Activated naive CD4-positive, alpha-beta T cell treated with anti-CD3 and anti-CD28 coated beads, Interleukin-2, amount 50 U/mL, for 16 hours (primary cell): Measurements from ENCODE around the gene NTRK1.

Source experiments
- DNase-seq: peaks from one replicate; pipeline ENCODE4 v3.0.0-alpha.2; 2020

The NTRK1 gene

DNA sequence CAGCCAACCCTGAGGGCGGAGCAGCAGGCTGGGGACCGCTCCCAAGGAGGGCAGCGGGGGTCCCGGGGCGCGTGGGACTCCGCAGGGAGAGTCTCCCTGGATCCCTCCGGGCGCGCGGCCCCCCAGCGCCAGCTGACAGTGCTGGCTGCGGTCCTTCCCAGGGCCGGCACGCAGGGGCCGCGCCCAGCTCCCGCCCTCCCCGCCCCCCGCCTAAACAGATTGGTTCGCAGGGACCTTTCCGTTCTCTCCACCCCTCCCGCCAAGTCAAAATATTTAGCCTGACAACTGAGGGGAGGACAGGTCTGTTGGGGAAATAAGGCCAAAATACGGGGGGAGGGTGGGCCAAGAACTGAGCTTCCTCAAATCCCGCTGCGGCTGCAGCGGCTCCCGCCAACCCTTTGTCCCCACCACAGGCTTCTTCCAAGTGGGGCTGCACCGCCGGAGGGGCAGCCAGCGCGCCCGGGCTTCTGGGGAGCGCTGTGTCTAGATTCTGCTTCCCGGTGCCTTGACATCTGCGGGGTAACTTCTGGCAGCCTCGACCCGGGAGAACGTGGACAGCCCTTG lies 1.6 kb upstream of the NTRK1 start, which contains the start of gene INSRR:
INSRR (minus strand) TSS at position 159 of the 564 bp plus-strand sequence. CDS start 496 bp downstream, outside the sequence.
- no peak for DNase-seq

- no peak for DNase-seq
These were observed 1.0 kb upstream of the NTRK1 start for GRCh38 chr1:156859523-156860112.

DNA sequence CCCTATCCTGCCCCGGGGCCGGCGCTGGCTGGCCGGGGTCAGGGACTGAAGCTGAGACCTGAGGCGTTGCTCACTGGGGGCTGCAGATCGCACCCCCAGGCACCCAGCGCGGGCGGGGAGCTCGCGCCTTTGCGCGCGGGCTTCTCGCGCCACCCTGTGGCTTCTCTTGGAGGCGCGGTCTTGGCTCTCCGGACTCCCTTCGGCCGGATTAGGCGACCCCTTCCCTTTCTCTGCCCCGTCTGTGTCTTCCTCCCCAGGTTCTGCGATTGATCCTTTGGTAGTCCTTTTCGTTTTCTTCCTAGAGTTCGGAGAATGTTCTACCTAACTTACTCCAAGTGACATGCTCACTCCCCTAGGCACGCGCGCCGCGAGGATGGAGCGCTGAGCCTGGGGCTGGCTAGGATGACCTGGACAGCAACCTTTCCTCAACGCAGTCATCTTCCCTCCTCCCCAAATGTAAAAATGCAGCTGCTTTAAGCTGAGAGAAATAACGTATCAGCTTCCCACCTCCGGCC lies 495 bp upstream of the NTRK1 start:
- peak; percentile 63 for DNase-seq

GRCh38 chr1:156862584-156862983 lies 1.9 kb downstream of the NTRK1 start:
- DNase-seq = no peak

GRCh38 chr1:156862997-156863599 lies 2.4 kb downstream of the NTRK1 start:
- no peak for DNase-seq

DNA sequence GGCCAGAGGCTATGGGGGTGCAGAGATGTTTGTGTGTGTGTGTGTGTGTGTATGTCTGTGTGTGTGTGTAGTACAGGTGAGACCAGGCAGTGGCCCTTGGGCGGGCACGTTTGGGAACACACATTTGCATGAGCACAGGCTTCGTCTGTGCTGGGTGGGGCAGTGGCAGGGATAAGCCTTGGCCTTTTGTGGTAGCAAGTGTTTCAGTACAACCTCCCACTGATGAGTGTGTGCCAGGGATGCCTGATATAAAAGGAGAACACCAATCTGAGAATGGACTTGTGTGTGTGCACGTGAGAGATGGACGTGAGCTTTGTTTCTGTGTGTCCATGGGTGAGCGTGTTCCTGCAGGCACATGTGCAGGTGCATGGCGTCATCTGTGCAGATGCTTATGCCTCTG lies 3.0 kb downstream of the NTRK1 start:
- DNase-seq = no peak

- DNase-seq = no peak
These were observed 4.1 kb downstream of the NTRK1 start for GRCh38 chr1:156864796-156865195.

- DNase-seq = no peak
These were observed 4.6 kb downstream of the NTRK1 start for GRCh38 chr1:156865258-156865657.

DNA sequence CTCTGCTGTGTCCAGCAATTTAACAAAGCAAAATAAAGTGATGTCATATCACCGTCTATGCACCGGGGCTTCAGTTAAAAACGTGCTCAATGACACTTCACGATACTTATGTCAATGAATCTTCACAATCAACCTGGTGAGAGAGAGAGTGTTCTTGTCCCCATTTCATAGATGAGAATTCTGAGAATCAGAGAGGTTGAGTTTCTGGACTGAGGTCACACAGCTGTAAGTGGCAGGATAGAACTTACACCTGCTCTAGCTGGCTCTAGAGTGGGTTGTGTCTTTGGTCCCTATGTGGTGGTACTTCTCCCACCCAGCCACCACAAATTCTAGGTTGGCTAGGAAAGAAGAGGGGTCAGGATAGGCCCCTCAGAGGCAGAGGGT lies 5.2 kb downstream of the NTRK1 start:
- no peak for DNase-seq

DNA sequence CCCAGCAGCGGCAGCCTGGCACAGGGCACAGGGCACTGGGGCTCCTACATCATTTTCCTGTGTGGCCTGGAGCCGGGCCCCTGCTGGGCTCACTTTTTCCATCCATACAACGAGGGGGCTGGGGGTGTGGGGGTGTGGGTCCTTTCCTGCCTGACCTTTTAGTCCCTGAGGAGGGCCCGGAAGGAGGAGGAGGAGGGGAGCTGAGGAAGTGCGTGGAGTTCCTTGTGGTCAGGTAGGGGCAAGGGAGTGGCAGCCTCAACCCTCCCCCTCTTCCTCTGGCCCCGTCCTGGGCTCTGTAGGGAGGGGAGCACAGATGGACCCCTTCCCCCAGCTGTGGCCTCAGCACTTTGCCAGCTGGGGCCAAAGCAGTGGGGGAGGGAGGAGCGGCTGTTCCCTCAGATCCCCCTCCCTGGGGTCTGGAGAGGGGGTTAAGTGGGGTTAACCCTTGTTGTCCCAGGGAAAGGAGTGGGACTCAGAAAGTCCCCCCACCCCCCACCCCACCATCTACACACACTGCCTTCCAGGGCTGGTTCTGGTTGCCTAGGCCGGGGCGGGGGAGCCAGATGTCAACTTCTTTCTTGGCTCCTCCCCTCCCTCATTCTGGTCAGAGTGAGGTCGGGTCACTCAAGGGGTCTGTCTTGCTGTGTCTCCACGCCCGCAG lies 5.7 kb downstream of the NTRK1 start:
- no peak for DNase-seq

DNA sequence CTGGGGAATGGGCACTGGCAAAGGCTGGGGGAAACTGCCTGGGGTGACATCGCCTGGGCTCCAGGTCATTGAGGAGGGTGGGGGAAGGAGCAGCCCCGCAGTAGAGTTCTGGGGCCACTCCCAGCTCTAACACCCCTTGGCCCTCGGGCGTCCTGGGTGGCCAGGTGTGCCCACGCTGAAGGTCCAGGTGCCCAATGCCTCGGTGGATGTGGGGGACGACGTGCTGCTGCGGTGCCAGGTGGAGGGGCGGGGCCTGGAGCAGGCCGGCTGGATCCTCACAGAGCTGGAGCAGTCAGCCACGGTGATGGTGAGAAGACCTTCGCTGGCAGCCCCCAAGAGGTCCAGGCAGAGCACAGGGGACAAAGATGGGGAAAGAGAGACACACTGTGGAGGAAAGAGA lies 7.7 kb downstream of the NTRK1 start:
- no peak for DNase-seq

GRCh38 chr1:156869455-156869854 lies 8.8 kb downstream of the NTRK1 start:
- no peak for DNase-seq

GRCh38 chr1:156873659-156874058 lies 13.0 kb downstream of the NTRK1 start:
- DNase-seq = no peak

DNA sequence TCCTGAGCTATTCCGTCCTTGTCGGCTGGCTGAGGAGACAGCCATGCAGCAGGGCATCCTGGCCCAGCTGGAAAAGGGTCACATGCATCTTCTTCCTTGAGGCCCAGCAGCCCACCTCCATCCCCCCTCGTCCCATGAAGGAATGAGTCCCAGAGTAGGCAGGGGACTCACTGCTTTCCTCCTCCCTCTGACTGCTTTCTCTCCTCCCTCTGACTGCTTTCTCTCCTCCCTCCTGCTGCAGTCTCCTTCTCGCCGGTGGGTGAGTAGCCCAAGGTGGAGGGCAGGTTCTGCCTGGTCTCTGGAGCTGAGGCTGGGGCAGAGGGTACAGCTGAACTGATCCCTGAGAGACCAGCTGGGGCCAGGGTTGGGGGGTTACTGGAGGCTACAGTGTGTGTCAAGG lies 13.5 kb downstream of the NTRK1 start:
- no peak for DNase-seq

GRCh38 chr1:156874572-156875340 lies 14.1 kb downstream of the NTRK1 start:
- no peak for DNase-seq

DNA sequence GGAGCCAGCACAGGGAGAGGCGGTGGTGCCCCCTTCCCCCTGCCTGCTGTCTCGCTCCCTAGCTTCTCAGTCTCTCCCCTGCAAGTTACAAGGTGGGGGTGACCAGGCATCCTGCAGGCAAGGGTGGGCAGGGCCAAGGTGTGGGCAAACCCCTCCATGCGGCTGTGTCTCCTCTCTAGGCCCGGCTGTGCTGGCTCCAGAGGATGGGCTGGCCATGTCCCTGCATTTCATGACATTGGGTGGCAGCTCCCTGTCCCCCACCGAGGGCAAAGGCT lies 14.6 kb downstream of the NTRK1 start:
- no peak for DNase-seq

GRCh38 chr1:156876281-156876680 lies 15.6 kb downstream of the NTRK1 start:
- no peak for DNase-seq

DNA sequence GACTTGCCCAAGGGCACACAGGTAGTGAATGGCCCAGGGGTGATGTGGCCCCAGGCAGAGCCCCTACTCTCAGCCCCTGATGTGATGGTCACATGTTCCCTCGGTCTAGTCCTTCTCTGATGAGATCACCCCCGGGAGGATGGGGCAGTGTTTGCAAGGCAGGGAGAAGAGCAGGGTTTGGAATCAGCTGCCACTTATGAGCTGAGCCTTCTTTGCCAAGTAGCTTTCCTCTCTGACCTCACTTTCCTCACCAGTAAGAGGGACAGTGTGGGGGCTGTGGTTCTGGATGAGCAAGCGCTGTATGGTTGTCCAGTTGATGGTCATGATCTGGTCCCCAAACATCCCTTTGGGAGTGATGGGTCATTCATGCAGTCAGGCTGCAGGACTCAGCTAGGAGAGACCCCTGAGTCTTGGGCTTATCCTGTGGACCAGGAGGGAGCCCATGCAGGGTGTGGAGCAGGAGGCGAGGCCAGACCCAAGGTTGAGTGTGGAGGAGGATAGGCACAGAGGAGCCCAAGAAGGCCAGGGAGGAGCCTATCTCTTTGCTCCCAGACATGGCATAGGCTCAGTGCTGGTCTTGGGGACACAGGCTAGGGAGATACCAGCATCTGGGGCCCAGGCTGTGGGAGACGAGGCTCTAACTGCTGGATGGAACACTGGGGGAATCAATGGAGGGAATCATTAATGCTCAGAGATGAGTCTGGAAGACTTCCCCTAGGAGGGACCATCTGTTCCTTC lies 16.9 kb downstream of the NTRK1 start:
- DNase-seq = no peak

GRCh38 chr1:156879876-156880275 lies 19.2 kb downstream of the NTRK1 start:
- no peak for DNase-seq

DNA sequence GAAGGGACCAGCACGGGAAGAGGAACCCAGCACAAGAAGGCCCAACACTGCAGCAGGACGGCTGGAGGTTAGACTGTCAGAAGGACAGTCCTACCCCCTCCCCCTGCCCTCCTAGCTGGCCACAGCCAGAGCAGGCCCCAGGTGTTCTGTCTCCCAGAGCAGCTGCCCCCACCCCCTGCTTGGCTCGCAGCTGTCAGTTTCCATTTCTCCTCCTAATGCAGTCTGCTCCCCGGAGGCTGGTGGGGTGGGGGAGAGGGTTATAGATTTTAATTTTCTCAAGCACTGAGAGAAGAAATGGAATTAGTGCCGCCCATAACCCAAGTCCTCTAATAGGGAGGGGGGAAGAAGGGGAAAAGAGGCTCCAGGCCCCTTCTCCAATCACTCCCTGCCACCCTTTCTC lies 19.8 kb downstream of the NTRK1 start:
- DNase-seq = no peak

- DNase-seq = no peak
These were observed 20.4 kb downstream of the NTRK1 start for GRCh38 chr1:156881101-156881500.

DNA sequence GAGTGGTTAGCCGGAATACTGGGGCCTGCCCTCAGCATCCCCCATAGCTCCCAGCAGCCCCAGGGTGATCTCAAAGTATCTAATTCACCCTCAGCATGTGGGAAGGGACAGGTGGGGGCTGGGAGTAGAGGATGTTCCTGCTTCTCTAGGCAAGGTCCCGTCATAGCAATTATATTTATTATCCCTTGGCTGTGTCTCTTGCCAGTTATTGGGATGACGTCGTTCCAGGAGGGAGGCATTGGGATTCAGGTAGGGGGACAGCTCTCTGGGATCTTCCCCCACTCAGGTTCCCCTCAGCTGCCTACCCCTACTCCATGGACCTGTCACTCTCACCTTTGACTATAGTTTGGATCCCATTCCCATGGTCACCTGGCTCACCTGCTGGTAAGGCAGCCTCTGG lies 21.0 kb downstream of the NTRK1 start:
- DNase-seq = no peak

- no peak for DNase-seq
These were observed 21.9 kb downstream of the NTRK1 start for GRCh38 chr1:156882543-156882942.
